HG02610 (cell line): Measurements from ENCODE around the gene INPP5K.

Experiments
- ATAC-seq: cut with Tn5 transposase; IDR thresholded peaks from one replicate; pipeline ENCODE4 v1.9.1; 2021; ENCODE audit warnings: mild to moderate bottlenecking, moderate library complexity; ENCODE audit not compliant: unreplicated experiment

INPP5K gene

DNA sequence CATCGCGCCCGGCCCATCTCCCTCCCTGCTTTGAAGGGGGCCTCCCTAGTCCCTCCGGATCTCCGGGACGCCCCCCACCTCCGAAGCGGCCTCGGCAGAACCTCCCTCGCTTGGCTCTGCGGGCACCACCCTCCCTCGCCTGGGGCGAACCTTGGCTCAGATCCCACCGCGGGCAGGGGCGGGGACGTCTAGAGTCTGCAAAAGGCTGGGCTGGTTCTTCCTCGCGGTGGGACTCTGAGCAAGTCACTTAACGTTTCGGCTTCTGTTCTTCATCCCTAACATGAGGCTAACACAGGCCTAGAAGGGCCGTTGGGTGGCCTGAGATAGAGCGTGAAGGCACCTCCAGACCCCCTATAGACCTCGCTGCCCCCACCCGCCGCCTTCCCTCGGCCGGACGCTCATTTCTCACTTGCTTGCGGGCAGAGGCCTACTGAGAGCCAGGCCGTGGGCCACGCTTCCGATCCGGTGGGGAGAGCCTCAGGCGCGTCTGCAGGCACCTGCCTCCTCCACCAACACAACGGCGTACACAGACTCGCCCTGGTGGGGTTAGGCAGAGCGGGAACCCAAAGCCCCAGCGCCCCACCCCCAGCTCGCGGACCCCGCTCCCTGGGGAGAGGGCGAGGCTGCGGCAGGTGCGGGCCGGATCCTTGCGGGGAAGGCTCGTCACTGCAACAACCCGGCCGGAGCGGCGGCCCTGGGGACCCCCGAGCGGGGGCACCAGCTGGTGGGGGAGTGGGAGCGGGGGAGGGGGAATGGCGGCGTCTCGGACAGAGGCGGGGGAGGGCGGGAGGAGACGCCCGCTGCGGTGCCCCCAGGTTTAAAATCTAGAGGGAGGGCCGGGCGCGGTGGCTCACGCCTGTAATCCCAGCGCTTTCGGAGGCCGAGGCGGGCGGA, 29.4 kb downstream of the INPP5K start:
- ATAC-seq = no peak

DNA sequence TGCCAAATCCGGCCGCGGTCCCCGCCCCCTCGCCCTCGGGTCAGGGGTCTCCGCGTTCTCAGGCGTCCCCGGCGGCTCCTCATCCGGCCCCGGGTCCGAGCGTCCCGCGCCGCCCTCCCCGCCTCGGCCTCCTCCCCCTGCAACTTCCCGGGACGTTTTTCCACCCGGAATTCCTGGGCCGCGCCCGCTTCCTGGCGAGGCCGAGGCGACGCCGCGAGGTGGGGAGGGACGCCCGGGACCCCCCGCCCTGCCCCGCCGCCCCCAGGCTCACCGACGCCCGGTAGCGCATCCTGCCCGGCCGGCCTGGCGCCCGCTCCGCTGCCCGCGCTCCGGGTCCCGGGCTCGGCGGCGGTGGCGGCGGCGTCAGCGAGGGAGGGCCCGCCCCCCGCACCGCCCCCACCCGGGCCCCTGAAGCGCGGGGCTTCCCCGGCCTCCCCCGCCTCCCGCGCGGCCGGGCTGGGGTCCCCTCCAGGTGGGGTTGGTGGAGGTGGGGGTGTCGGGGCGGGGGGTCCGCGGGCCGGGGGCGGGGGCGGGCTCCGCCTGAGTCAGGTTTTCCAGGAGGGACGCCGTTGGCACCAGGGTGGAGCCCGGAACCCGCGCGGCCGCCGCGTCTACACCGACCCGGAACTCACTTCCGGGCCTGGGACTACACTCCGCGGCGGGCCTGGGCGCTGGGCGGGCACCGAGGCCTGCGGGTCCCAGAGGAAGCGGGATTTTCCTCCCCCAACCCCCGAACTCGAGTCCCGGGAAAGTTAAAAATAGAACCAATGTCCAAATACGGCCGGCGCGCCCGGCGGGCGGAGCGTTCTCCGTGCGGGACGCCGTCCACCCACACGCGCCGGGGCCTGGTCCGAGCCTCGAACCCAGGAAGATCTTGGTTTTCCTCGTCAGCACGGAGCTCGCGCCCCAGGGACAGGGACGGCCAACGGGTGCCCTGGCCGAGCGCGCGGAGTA, 30.7 kb downstream of the INPP5K start:
- ATAC-seq = no peak

GRCh38 chr17:1484676-1485422, 31.6 kb downstream of the INPP5K start:
- ATAC-seq = peak; percentile 55

DNA sequence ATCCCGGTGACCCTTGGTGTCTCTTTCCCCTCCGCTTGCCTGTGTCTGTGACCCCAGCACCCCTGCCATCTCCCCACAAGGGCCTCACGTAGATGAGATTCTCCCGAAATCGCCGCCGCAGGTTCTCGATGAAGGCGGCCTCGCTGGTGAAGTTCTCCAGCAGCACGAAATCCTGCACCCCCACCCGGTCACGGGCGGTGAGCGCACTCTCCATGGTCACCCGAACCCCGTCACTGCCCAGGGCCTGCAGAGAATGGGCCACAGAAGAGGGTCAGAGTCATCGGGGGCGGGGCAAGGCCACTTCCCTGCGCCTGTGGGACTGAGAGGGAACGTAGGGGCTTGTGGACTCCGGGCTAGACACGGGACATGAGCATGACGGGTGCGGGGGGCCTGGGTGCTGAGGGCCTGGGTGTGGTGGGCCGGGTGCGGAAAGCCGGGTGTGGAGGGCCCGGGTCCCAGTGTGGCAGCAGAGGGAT, 32.3 kb downstream of the INPP5K start:
- no peak for ATAC-seq

DNA sequence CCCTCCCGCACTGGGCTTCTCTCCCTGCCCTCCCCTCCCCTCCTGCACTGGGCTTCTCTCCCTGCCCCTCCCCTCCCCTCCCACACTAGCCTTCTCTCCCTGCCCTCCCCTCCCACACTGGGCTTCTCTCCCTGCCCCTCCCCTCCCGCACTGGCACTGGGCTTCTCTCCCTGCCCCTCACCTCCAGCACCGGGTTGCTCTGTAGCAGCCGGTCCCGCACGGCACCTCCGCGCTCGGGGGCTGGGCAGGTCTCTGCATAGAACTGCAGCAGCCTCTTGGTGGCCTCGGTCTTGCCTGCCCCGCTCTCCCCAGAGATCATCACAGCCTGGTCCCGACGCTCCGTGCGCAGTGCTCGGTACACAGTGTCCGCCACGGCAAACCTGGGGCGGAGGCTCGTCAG, 33.7 kb downstream of the INPP5K start:
- no peak for ATAC-seq

DNA sequence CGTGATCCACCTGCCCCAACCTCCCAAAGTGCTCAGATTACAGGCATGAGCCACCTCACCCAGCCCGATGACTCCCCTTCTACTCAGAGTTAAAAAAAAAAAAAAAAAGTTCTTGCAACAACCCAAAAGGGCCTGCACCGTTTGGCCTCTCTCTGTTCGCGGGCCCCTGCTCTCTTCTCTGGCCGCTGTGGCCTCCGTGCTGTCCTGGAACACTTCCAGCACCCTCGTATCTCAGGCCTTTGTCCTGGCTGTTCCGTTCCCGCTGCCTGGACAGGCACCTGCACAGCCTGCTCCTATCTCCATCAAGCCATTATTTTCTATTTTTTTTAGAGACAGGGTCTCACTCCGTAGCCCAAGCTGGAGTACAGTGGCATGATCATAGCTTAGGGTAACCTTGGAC, 34.7 kb downstream of the INPP5K start:
- no peak for ATAC-seq

DNA sequence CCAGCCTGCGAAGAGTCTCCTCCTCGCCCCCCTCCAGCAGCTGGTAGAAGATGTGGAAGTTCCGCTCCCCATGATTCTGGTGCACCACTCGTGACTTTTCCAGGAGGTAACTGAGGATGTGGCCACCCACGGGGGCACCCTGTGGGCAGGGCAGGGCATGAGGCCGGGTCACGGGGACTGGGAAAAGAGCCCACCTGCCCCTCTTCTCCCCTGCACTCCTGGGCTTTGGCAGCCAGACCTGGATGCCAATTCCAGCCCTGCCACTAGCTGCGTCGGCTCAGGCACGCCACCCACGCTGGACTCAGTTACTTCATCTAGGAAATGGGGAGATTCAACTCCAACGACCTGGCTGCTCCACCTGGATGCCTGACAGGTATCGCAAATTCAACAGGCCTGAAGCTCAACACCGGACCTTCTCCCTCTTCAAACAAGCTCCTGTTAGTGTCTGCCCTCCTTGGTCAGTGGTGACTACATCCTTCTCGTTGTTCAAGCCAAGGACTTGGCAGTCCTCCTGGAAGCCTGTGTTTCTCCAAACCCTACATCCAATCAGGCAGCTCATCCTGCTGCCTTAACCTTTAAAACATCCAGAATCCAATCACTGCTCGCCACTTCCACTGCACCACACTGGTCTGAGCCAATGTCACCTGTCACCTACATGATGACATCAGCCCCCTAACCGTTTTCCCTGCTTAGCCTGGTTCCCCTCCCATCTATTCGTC, 35.5 kb downstream of the INPP5K start:
- ATAC-seq = no peak

GRCh38 chr17:1478418-1478817, 38.0 kb downstream of the INPP5K start:
- no peak for ATAC-seq

GRCh38 chr17:1475321-1475854, 41.0 kb downstream of the INPP5K start:
- ATAC-seq = no peak

GRCh38 chr17:1474402-1475189, 41.8 kb downstream of the INPP5K start:
- ATAC-seq = peak; percentile 54

GRCh38 chr17:1473841-1474240, 42.6 kb downstream of the INPP5K start:
- no peak for ATAC-seq

GRCh38 chr17:1473170-1473569, 43.2 kb downstream of the INPP5K start:
- no peak for ATAC-seq

DNA sequence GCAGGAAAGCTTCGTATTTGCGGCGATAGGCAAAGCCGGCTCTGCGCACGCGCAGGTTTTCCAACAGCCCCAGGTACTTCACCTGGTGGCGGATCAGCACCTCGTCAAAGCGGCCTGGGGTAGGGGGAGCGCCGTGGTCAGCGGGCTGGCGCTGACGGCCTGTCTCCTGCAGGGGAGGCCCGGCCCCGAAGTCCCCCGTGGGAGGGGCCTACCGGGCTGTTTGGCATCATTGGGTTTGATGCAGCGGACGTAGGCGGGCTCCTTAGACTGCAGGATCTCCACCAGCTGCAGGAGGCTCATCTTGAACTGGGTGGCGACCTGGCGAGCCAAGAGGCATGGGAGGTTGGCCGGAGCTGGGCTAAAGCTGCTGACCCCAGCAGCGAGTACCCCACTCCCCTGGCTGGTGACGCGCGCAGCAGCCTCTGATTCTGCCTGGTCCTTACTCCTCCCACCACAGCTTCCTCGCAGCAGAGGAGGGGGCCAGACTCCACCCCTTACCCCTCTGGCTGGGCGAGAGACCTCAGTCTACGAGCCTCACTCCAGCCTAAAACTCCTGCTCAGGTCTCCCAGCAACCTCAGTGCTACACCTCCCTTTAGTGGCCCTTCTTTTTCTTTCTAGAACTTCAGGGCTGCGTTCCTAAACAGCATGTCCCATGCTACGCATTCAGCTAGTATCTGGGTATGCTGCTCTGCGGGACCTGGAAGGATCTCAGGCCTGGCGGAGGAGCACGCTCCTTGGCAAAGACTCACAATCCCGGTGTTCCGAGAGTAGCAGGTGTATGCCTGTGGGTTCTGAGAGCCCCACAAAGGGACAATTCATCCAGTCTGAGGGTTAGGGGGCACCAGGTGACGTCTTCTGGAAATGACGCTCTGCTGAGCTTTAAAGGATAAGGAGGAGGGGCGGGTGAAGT, 44.2 kb downstream of the INPP5K start:
- no peak for ATAC-seq

- no peak for ATAC-seq
Observed at GRCh38 chr17:1471490-1471889, 44.9 kb downstream of the INPP5K start.

GRCh38 chr17:1470755-1471462, 45.5 kb downstream of the INPP5K start:
- no peak for ATAC-seq

DNA sequence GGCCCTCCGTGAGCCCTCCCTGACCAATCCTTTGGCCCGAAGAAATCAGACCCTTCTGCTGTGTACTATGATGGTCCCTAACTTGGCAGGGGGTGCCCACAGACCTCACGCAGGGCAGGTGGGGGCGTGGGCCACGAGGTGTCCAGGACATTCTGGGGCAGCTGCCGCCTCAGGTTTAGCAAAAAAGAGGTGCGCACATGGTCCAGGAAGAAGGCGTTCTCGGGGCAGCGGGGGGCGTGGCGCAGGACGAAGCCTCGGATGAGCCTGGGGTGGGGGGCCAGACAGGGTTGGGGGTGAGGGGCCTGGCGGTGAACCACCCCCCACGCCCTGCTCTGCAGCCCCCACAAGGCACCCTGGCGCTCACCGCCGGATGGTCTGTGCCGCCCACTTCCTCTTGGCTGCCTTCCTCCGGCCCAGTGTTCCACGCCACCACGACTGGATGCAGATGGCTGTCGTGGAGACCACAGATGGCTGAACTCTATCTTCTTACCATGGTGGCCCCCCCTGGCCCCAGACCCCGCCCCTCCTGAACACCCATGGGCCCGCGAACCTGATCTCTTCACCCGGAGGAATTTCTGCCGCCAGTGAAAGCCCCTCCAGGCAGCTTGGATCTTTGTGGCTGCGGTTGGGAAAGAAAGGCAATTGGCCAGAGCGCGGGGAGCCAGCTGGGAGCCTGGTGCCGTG, 46.2 kb downstream of the INPP5K start:
- no peak for ATAC-seq
